Right ventricle myocardium inferior (tissue), 1 donor: ENCODE data around the gene BANF2. TPM values are rescaled to one million over a fixed set of nuclear protein-coding genes. Genes with fewer than 3 reads are reported as not detected.

Source experiments
- ATAC-seq: fragments of 200-7000 bp; cut with Tn5 transposase; one replicate; pipeline ENCODE4 v1.9.1; 2020; ENCODE audit warnings: mild to moderate bottlenecking, moderate library complexity
- DNase-seq: peaks from one replicate; pipeline ENCODE4 v3.0.0; 2021; ENCODE audit errors: missing footprints
- intact Hi-C: fragments of 100-400 bp; cut with DNase I; formaldehyde crosslinking; loops from one replicate; pipeline ENCODE4 v1.11.0; 2022
- total RNA-seq: library from RNA; stranded (reverse); fragmentation: NEBNext Ultra II Directional; extraction: Animal tissue kit (Norgen Biotek cat#: 25700); gene quantifications from one replicate; pipeline ENCODE4 v1.2.1, GENCODE V29; 2021
- donor health status: DM: no; HTN: yes; CAD: no; lungs with severe emphysema.

Gene BANF2
- total RNA-seq, 1 donor from 2014 or later, result not detected

DNA sequence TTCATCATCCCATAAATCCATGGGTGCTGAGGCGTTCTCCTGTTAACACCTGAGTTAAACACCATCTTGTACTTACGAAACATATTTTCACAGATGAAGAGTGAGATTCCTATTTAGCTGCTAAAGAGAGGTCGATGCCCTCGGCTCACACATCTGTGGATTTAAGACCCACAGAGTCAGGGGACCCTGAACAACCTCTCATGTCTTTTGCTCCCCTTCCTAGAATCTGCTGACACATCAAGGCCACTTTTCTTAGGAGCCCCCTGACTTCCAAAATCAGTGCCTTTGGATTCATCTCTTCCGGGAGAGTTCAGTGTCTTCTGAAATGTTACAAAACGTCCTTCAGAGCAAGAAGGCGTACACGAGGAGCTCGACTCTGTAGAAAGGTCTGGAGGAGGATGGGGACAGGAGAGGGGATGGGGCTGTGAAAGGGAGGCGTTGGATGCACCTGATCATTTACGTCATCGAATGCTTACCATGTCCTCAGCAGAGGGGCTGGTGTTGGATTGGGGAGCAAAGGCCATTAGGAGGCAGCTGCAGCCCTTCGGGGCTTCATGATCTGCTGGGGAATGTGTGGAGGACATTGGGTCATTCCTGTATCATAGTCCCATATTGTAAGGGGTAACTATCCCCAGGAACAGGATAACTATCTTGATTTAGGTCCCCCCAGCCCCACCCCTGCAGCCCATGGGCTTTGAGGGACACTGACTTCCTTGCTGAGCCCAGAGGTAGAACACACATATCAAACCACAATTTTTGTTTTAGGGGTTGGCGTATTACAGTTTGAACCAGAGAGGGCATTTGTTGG lies 22.9 kb downstream of the BANF2 start:
- intact Hi-C loops, result no loop called here
- DNase-seq (no peak), ATAC-seq (no peak)

GRCh38 chr20:17723301-17723691 lies 23.5 kb downstream of the BANF2 start:
- no peak for DNase-seq
- ATAC-seq, result no peak
- intact Hi-C loops, result no loop called here

GRCh38 chr20:17725094-17725835 lies 25.5 kb downstream of the BANF2 start:
- DNase-seq, result no peak

GRCh38 chr20:17726902-17727301 lies 27.1 kb downstream of the BANF2 start:
- DNase-seq (no peak), ATAC-seq (no peak)
- intact Hi-C loops, result no loop called here

More at GRCh38 chr20:17725094-17725835, 25.5 kb downstream of the BANF2 start:
- no peak for ATAC-seq
- intact Hi-C loops, result no loop called here

DNA sequence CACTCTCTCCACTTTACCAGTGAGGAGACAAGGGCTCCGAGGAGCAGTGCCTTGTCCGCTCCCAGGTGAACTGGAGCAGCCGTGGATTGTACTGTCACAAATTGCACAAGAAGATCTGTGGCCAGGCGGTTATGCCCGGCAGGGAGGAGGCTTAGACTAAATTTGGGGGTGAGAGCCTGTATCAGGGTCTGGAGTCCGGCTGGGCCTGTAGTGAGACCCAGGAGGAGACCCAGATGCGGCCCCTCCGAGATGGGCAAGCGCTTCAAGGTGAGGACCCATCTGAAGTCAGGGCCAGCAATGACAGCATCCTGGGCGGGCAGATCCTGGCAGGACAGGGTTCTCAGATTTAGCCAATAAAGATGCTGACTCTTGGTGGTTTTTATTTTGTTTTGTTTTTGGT lies 27.6 kb downstream of the BANF2 start:
- no peak for DNase-seq
- ATAC-seq, result no peak
- intact Hi-C loops, result no loop called here

GRCh38 chr20:17728074-17728473 lies 28.3 kb downstream of the BANF2 start:
- ATAC-seq (no peak), DNase-seq (no peak)
- intact Hi-C loops, result no loop called here

GRCh38 chr20:17730071-17730470 lies 30.3 kb downstream of the BANF2 start:
- ATAC-seq (no peak), DNase-seq (no peak)
- intact Hi-C loops, result no loop called here

DNA sequence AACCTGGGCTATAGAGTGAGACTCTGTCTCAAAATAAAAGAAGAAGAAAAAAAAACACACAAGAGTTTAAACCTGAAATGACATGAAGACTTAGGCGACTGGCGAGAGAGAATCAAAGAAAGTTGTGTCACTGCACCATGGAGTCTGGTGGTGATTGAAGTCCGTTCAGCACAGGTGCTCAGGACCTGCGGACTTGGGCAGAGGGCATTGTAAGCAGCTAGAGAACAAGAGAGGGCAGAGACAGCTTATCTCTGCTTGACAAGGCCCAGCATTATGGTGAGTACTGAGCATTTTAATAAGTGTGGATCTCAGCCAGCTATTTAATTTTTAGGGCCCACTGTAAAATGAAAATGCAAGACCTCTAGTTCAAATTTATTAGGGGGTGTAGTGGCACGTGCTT lies 31.5 kb downstream of the BANF2 start:
- intact Hi-C loops, result no loop called here

GRCh38 chr20:17732907-17733521 lies 33.2 kb downstream of the BANF2 start:
- ATAC-seq (no peak), DNase-seq (no peak)
- intact Hi-C loops, result no loop called here

More for the DNA sequence above, 31.5 kb downstream of the BANF2 start:
- ATAC-seq, result no peak
- no peak for DNase-seq

- no peak for ATAC-seq
- DNase-seq, result no peak
- intact Hi-C loops, result no loop called here
Observed at GRCh38 chr20:17733767-17734304, 34.1 kb downstream of the BANF2 start.

GRCh38 chr20:17734374-17734773 lies 34.6 kb downstream of the BANF2 start:
- DNase-seq (no peak), ATAC-seq (no peak)
- intact Hi-C loops, result no loop called here

GRCh38 chr20:17735206-17735804 lies 35.5 kb downstream of the BANF2 start:
- intact Hi-C loops, result no loop called here
- no peak for ATAC-seq
- DNase-seq, result no peak

DNA sequence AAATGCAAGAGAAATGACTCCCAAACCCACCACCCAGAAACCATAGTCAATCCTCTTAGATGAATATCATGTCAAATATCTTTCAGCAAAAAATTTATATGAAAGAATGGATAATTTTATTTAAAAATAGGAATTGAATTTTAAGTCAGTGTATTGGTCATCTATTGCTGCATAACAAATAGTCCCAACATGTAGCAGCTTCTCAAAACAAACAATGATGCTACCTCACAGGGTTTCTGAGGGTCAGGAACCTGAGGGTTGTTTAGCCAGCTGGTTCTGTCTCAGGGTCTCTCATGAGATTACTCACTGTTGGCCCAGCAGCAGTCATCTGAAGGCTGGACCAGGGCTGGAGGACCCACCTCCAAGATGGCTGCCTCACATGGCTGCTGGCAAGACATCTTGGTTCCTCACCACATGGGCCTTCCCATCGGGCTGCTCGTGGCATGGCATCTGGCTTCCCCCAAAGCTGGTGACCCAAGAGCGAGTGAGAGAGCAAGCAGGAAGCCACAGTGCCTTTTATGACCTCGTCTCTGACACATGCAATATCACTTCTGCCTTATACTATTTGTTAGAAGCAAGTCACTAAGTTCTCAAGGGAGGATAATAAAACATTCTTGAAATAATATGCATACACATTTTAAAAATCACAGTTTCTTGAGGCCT lies 36.3 kb downstream of the BANF2 start:
- intact Hi-C loops, result no loop called here
- peak; percentile 56 for DNase-seq
- ATAC-seq, result no peak

GRCh38 chr20:17738154-17738553 lies 38.4 kb downstream of the BANF2 start:
- ATAC-seq (no peak), DNase-seq (no peak)
- intact Hi-C loops, result no loop called here

DNA sequence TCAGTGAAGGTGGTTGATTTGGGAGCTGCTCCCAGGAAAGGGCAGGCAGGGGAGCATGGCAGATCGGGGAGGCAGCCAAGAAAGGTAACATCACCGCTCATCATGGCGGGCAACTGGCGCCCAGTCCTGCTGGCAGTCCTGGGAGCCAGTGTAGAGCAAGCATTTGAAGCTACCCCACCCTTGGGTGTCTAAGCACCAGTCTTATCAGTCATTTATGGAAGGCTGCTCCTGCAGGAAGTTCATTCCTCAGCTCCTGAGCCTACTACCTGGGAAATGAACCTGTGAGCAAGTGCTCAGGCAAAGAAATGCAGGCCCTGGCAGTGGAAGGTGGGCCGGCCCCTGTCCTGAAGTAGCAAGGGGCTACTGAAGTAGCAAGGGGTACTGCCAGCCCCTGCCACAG lies 41.5 kb downstream of the BANF2 start:
- intact Hi-C loops, result no loop called here
- DNase-seq, result no peak
- no peak for ATAC-seq

GRCh38 chr20:17742731-17743130 lies 43.0 kb downstream of the BANF2 start:
- DNase-seq (no peak), ATAC-seq (no peak)
- intact Hi-C loops, result no loop called here

DNA sequence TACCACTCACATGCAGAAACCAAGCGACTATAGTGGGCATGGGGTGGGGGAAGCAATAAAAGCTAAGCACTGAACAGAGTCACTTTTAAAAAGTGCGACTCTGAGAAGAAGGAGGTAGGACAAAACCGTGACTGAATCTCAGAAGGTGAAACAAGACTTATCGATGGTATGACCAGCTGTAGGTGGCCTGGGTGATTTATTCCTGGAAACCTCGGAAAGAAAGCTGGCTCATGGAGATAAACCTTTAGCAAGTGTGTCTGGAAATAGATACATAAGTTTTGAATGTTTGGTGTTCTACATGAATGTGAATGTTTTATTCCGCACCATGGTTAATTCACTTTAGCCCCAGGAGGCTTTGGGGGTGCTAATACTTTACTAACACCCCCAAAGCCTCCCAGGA lies 43.9 kb downstream of the BANF2 start:
- ATAC-seq (no peak), DNase-seq (no peak)
- intact Hi-C loops, result no loop called here

GRCh38 chr20:17747431-17747846 lies 47.7 kb downstream of the BANF2 start:
- DNase-seq (no peak), ATAC-seq (no peak)
- intact Hi-C loops, result no loop called here

- DNase-seq (no peak), ATAC-seq (no peak)
- intact Hi-C loops, result no loop called here
Observed at GRCh38 chr20:17748279-17748678, 48.5 kb downstream of the BANF2 start.
